HG03066 (cell line): ENCODE results near the gene PSG3.
"Not testable (repeated sequence)": the region's sequence is repeated elsewhere in the genome, so short reads cannot be mapped to it uniquely, and the experiment has no call there.

ENCODE experiments used
- ATAC-seq: cut with Tn5 transposase; IDR thresholded peaks from one replicate; pipeline ENCODE4 v1.9.1; 2021; ENCODE audit warnings: low read depth; ENCODE audit not compliant: unreplicated experiment

Gene PSG3

DNA sequence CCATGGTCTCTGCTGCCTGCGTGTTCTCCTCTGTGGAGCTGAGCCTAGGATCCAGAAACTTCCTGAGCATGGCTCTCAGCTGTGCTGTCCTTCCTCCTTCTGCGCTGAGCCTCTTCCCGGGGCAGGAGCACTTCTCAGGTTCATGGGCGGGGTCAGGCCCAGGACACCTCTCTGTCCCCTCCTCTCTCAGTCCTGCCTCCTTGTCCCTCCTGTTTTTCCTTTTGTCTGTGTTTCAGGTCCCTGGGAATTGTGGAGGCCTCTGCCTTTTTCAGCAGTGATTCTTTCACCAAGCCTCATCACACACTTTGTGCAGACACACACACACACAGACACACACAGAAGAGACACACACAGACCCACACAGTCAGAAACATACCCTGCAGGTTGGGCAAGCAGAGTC is at the start of gene PSG3:
Gene PSG3, minus strand, starts transcription at position 101 of the 400 bp plus-strand sequence. Its CDS starts 97 bp downstream, at position 4.
- ATAC-seq: not testable (repeated sequence)

DNA sequence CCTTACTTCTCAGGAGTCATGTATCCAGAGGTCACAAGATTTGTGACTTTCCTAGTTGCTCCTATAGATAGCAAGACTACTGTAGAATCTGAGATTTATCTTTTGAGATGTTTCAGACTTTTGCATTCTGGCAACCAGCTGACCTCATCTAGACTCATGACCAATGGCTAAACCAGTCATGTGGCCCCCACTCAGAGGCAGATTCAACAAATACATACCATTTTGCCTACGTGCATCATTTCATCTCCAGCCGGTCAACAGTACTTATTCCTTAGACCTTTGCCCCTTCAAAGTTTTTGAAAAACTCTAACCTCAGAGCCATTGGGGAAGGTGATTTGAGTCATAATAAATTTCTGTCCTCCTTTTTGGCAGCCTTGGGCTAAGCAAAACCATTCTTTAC is 48.5 kb upstream of the PSG3 start:
- not testable (repeated sequence) for ATAC-seq

DNA sequence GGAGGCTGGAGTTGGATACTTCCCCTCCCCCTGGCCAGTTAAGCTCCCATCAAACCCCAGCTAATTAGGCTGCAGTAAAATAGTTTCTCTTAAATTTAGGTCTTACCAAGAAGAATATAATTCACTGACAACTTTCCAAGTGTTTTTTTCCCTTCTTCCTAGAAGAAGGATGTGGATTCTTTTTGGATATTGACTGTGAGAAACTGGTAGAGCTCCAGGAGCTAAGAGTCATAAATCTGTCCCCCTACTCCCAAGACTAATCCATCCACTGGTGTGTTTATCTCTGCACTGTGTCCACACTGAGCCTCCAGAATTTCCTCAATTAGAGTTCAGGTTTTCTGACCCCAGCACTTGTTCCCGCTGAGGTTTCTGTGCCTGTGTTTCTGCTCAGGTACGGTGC is 47.5 kb upstream of the PSG3 start:
- not testable (repeated sequence) for ATAC-seq

DNA sequence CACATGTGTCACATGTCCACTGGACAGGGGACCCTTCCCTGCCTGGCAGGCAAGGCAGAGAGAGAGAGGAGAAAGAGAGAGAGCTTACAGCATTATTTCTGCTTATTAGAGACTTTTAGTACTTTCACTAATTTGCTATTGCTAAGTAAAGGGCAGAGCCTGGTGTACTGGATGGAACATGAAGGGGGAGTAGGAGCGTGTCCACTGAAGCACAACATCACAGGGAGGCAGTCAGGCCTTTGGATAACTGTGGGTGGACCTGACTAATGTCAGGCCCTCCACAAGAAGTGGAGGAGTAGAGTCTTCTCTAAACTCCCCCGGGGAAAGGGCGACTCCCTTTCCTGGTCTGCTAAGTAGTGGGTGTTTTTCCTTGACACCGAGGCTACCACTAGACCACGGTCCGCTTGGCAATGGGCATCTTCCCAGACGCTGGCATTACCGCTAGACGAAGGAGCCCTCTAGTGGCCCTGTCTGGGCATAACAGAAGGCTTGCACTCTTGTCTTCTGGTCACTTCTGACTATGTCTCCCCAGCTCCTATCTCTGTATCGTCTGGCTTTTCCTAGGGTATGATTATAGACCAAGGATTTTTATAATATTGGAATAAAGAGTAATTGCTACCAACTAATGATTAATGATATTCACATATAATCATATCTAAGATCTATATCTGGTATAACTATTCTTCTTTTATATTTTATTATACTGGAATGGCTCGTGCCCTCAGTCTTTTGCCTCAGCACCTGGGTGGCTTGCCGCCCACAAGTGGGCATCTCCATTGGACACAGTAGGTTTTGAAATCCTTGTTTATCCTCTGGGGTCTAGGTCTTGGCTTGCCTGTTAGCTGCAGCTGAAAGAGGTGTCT is 36.7 kb upstream of the PSG3 start:
- ATAC-seq: not testable (repeated sequence)

DNA sequence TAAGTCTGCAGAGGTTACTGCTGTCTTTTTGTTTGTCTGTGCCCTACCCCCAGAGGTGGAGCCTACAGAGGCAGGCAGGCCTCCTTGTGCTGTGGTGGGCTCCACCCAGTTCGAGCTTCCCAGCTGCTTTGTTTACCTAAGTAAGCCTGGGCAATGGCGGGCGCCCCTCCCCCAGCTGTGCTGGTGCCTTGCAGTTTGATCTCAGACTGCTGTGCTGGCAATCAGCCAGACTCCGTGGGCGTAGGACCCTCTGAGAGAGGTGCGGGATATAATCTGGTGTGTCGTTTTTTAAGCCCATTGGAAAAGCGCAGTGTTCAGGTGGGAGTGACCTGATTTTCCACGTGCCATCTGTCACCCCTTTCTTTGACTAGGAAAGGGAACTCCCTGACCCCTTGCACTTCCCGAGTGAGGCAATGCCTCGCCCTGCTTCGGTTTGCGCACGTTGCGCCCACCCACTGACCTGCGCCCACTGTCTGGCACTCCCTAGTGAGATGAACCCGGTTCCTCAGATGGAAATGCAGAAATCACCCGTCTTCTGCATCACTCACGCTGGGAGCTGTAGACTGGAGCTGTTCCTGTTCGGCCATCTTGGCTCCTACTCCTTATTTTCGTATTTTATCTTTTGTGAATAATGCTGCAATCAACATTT is 34.4 kb upstream of the PSG3 start:
- not testable (repeated sequence) for ATAC-seq

DNA sequence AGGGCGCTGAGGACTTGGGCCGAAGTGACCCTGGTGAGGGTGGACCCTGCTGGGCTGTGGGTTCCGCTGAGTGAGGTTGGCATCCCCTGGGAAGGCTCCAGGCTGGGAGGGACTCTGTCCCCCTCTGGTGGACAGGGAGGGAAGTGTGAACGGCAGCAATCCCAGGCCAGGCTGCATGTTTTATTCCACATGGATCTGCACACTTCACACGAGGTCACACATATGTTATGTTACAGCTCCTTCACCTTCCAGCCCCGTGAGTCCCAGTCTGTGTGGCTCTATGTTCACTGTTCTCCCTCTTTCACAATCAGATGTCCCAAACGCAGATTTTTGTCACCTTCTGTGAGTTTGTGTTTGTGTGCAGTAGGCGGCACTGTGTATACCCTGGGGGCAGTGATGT is 27.0 kb upstream of the PSG3 start:
- not testable (repeated sequence) for ATAC-seq

DNA sequence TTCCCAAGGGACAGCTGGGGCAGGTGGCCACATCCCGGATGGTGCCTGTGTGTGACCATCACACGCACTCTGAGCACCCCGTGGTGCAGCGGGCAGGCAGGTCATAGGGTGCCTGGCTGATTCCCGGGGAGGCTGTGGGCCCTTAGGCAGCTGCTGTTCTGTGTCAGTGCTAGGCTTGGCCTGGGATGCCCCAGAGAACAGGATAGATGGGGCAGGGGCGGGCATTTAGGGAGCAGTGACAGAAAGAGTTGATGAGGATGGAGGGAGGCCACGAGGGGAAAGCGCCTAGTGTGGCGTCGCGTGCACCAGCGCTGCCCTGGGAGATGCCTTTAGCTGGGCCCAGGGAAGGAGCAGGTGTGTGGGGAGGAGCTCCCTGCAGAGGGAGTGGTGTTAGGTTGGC is 26.6 kb upstream of the PSG3 start:
- not testable (repeated sequence) for ATAC-seq

DNA sequence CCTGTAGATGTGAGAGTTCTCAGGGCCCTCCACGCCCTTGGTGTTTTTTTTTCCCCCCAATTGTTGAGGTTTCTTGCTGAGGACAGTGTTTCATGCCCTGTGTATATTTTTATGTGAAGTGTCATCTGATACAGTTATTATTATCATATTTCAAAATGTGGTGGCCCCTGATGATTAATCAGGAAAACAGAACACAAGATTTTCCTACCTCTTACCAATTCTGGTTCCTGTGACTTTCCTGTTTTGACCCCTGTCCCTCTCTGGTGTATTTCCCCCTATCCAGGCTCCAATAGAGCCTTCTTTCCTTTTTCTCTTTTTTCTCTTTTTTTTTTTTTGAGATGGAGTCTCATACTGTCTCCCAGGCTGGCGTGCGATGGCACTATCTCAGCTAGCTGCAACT is 24.6 kb upstream of the PSG3 start:
- ATAC-seq: no peak

DNA sequence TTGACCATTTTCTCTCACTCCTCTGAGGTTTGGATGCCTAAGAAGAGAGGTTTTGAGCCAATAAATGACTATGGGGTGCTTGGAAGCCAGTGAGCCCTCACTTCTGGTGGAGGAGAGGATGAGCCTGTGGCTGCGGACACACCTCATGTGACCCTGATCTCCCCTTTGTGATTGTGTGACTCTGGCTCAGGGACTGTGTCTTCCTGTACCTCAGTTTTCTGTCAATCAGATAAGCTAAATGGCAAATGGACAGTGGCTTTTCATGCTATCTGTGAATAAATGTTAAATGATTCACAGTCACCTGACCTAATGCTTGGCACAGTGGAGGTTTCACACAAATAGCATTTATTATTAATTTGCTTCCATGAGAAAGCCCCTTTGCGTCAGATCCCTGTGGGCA is 22.5 kb upstream of the PSG3 start:
- ATAC-seq: no peak

DNA sequence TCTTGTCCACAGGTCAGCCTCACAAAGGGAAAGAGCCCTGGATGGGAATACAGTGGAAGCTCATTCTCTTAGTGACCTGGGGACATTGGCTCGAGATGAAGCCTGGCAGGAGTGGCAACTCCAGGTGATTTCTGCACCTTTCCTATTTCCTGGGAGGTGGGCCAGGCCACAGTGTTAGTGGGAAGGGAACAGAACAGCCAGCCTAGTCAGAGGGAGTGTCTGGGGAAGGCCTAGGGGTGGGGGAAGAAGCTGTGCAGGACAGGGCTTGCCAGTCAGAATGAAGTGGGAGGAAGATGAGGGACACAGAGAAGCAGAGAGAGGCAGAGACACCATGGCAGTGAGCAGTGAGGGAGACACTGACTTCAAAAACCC is 21.6 kb upstream of the PSG3 start:
- ATAC-seq: not testable (repeated sequence)

DNA sequence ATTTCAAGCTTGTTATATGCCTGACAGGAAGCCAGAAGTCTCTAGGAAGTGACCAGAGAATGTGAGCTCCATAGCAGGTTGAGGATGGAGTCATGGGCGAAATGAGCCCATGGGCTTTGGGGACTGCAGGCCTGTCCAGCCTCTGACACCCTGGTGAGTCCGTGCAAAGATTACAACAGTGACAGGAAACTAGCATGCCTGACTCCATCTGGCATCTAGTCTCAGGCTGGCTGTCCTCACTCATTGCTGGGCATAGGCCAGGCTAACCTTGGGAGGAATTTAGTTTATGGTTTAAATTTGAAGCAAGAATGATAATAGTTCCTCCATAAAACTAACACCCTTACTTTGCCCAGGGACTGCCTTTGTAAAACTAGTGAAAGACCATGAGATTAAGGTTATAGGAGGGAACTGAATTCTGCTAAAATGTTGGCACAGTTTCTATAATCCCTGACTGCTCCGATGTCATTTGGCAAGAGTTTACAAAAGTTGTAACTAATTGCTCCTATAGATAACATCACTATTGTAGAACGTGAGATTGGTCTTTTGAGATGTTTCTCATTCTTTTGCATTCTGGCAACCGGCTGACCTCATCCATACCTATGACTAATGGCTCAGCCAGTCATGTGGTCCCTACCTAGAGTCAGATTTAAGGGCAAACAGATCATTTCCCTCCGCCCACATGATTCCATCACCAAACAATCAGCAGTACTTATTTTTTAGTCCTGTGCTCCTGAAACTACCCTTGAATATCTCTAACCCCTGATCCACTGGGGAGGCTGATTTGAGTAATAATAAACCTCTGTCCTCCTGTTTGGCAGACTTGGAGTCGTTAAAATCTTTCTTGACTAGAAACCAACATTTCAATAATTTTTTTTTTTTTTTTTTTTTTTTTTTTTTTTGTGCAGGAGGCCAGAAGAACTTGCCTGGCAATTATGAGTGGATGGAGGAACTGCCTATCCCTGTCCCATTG is 21.0 kb upstream of the PSG3 start:
- not testable (repeated sequence) for ATAC-seq

DNA sequence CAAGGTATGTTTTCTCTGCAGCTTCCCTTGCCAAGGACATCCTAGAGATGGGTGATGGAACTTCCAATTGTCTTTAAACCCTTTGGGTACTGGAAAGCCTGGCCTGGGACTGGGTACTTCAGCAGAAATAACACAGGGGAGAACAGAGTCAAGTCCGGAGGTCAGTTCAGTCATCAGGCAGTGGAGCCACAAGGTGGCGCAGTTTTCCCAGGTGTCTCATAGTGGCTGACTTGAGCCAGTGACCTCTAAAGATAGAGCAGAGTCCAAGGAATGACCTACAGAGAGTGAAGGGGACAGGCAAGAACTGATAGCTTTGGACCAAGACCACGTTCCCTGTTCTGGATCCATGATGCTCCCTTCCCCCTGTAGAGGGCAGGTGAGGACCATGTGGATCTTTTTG is 18.4 kb upstream of the PSG3 start:
- ATAC-seq: not testable (repeated sequence)

DNA sequence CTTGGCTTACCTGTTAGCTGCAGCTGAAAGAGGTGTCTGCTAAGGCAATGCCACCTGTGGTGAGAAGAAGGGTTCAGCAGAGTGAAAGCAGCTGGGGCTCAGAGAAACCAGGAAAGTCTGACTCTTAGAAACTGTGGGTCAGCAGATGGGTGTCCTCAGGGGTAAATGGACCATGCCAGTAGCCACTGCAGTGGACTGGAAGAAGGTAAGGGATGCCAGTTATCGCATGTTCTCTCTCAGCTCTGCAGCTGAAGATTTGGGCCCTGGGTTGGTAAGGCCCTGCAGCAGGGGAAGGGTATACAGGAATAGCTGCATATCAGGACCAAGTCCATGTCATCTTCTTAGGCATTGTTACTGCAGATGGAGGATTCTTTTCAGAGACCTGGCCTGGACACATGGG is 12.0 kb upstream of the PSG3 start:
- ATAC-seq: not testable (repeated sequence)

DNA sequence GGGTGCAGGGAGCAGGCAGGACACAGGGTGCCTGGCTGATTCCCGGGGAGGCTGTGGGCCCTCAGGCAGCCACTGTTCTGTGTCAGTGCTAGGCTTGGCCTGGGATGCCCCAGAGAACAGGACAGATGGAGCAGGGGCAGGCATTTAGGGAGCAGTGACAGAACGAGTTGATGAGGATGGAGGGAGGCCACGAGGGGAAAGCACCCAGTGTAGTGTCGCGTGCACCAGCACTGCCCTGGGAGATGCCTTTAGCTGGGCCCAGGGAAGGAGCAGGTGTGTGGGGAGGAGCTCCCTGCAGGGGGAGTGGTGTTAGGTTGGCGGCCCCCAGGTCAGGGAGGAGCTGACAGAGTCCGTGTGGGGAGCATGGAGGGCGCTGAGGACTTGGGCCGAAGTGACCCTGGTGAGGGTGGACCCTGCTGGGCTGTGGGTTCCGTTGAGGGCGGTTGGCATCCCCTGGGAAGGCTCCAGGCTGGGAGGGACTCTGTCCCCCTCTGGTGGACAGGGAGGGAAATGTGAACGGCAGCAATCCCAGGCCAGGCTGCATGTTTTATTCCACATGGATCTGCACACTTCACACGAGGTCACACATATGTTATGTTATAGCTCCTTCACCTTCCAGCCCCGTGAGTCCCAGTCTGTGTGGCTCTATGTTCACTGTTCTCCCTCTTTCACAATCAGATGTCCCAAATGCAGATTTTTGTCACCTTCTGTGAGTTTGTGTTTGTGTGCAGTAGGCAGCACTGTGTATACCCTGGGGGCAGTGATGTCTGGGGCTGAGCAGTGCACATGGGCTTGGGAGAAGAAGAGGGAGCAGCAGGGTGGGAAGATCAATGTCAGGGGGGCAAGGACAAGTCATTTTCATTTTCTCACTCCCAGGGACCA is 1.7 kb upstream of the PSG3 start:
- not testable (repeated sequence) for ATAC-seq

DNA sequence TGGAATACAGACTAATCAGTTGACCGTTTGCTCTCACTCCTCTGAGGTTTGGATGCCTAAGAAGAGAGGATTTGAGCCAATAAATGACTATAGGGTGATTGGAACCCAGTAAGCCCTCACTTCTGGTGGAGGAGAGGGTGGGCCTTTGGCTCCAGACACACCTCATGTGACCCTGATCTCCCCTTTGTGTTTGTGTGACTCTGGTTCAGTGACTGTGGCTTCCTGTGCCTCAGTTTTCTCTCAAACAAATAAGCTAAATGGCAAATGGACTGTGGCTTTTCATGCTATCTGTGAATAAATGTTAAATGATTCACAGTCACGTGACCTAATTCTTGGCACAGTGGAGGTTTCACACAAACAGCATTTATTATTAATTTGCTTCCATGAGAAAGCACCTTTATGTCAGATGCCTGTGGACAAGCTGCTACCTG is 2.7 kb downstream of the PSG3 start:
- ATAC-seq: not testable (repeated sequence)

DNA sequence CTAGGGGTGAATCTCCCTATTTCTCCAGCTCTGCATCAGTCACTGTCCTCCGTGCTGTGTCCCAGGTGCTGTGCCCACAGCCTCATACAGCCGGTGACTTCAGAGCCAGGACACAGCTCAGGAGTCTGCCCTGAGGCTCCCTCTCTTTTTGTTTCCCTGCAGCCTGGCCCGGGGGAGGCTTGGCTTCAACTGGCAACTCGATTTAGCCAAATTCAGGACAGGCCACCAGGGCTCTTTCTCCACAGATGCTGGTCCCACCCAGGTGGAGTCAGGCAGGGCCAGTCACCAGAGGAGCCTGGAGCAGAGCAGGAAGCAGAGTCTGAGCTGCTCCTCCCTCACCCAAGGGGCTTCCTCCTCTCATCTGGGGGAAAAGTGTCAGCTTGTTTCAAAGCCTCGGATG is 11.9 kb downstream of the PSG3 start:
- not testable (repeated sequence) for ATAC-seq

DNA sequence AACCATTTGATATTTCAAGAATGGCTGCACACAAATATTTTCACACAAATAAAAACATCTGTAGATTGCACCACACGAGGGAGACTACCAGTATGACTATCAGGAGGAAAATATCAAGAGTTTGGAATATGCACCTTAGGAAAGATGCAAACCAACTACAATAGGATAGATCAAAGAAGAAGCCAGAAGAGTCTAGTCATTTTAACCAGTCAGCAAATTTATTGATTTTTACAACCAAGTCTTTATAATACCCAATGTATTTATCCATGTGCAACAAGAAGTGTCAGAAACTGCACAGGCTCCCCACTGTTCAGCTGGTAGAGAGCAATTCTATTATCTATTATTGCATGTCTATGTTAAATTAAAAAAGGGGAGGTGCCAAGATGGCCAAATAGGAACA is 26.3 kb downstream of the PSG3 start:
- not testable (repeated sequence) for ATAC-seq

DNA sequence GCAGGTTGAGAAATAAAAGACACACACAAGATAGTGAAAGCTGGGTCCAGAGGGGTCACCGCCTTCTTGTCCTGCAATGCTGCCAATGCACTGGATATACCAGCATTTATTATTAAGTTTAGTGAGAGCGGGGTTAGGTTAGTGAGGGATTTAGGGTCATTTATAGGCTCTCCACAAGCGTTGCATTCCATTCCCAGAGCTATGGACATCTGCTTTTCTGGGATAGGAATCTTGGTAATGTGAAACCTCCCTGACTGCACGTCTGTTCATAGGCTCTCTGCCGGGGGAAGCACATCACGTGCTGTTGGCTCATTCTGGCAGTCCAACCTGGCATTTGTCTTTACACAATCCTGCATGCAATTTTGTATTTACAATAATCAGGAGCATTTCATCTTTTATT is 27.5 kb downstream of the PSG3 start:
- not testable (repeated sequence) for ATAC-seq

DNA sequence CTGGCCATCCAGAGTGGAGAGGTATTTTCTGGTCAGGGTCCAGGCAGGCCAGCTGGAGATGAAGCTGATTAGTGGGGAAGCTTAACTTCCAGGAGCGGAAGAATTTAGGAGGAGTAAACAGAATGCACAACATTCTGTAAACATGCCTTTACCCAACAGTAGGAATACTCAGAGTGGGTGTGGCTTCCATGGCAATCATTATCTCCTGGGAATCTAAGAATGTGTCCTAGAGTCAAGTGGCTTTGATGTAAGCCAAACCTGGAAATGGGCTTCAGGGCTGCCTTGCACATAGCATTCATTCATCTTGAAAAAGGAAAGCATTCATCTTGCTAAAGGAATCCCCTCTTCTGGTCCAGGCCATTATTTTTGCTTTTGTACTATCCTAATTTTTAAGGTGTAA is 29.3 kb downstream of the PSG3 start:
- ATAC-seq: not testable (repeated sequence)

DNA sequence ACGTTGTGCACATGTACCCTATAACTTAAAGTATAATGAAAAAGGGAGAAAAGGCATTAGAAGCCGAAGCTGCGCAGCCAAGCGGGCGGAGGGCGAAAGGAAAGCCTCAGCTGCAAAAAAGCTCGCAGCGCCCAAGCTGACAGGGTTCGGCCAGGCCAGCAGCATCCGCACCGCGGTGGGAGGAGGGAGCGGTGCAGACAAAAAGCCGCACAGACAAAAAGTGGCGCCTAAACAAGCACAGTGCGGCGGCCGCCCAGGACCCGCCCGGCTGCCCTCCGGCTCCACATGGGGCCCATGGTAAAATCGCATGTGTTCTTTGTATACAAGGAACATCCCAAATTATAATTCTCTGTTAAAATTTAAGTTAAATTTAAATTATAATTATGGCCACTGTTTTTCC is 42.4 kb downstream of the PSG3 start:
- no peak for ATAC-seq
